IPS-NIHi11 (cell line): ENCODE results near the gene WNT6.

Experiments used
- DNase-seq: peaks from one replicate; pipeline ENCODE4 v3.0.0; 2012; ENCODE audit warnings: mixed read lengths, low spot score

WNT6 gene

DNA sequence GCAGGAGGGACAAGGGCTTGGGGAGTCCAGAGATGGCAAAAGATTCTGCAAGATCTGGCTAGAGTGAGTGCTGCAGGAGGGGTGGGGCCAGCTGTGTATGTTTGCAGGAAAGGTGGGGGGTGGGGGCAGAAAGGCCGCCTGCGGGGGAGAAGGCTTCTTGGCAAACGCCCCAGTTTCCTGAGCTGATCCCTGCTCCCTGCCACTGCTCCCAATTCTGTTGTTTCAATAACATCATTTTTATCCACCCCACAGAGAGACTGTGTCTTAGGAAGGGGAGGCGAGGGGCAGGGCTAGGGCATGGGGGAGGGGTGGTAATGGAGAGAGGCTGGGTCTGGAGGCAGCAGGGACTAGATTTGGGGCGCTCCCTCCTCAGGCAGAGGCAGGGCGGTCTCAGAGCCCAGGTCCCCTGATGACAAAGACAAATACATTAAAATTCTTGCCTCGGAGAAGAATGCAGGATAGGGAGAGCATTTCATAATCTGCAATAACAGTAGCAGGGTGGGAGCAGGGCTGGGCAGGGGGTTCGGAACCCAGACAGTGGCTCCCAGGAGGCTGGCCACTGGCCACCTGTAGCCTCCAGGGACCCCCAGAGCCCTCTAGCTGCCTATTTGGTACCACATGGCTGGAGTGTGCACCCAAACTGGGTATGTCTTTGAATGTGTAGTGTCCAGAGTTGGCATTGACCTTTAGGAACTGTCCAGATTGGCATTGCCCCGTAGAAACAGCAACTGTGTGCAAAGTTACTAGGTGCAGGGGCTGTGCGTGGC lies 2.1 kb upstream of the WNT6 start:
- no peak for DNase-seq

DNA sequence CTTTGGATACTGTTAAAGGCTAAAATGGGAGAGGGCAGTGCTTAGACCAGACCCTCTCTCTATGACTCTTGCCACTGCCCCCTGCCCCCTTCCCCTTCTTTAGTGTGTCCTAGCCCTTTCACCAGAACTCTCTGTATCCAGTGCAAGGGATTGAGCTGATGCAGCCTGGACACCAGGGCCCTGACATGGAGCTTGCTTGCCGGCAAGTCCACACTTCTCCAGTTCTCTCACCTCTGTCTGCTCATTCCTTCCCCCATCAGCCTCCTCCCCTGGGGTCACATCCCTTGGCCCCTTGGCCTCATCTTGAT lies 1.5 kb upstream of the WNT6 start:
- DNase-seq, result no peak

DNA sequence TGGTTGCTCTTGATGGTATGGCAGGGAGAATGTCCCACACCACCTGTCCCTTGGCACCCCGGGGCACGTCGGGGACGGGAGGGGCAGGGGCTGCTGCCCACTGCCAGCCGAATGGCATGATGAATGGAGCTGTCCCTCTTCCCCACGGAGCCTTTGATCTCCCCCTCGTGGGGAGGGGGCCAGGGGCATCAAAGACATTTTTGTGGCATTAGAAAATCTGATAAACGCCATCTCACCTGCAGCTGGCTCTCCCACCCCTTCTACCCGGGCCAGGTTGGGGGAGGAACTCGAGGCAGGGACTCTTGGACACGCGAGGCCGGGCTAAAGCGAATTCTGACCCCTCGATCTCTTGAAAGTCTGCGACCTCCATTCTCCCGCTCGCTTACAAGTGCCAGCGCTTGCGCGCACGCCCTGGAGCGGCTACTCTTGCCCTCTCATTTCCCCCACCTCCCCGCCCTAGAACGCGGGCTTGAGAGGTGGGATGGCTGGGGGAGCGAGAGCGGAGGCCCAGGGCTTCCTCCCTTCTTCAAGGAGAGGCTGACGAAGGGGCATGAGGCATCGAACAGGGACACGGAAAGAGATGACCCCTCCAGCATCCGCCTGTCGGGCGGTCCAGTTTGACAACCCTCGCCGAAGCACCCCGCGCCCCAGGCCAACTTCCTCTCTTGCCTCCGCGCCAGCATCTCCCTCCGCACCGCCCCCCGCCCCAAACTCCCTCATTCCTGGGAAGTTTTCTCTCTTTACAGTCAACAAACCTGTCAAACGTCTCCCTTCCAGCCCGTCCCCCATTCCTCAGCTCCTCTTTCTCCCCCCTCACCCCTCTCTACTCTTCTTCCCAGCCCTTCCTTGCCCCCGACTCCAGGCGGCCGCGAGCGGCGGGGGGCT lies 692 bp upstream of the WNT6 start:
- DNase-seq, result no peak

DNA sequence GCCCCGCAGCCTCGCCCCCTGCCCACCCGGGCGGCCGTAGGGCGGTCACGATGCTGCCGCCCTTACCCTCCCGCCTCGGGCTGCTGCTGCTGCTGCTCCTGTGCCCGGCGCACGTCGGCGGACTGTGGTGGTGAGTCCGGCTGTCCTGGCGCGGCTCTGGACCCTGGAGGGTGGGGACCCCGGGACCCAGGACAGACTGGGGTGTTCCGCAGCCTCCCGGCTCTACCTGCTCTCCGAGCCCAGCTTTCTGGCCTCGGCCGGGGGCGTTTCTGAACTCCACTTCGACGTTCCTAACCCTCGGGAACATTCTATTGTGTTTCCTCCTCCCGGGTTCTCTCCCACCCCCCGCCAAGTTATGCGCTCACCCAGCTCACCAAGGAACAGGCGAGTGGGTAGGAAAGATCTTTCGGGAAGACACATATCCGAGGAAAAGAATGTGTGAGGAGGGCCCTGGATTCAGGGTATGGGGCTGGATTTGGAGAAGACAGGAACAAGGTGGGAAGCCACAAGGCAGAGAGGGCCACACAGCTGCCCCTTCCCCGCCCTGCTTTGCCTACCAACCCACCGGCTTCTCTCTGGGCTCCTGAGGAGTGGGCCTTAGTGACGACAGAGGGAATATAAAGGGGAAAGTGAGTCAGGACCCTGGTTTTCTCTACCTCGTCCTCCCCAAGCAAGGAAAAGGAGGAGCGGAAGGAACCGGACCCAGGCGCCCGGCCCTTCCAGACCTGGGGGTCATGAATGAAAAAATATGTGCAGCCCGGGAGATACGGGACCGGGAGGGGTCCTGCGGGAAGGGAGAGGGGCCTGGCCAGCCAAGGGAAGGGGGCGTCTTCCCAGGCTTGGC lies 605 bp downstream of the WNT6 start:
- no peak for DNase-seq

DNA sequence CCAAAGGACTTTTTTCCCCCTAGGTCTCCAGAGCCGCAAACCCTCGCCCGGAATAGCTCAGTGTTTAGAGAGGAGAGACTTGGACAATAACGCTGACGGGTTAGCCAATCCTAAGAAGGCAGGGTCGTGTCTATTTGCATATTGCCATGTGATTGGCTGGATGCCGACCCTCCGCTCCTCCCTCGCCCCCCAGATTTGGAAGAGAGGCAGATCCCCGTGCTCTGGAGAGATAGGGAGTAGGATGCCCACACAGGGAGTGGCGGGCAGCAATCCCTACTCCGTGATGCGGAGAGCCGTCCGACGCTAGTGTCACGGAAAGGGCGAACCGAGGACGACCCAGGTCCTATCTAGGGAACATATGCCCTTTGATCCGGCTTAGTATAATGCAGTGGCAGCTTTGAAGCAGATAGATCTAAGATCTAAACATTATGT lies 1.4 kb downstream of the WNT6 start:
- peak; percentile 93 for DNase-seq

DNA sequence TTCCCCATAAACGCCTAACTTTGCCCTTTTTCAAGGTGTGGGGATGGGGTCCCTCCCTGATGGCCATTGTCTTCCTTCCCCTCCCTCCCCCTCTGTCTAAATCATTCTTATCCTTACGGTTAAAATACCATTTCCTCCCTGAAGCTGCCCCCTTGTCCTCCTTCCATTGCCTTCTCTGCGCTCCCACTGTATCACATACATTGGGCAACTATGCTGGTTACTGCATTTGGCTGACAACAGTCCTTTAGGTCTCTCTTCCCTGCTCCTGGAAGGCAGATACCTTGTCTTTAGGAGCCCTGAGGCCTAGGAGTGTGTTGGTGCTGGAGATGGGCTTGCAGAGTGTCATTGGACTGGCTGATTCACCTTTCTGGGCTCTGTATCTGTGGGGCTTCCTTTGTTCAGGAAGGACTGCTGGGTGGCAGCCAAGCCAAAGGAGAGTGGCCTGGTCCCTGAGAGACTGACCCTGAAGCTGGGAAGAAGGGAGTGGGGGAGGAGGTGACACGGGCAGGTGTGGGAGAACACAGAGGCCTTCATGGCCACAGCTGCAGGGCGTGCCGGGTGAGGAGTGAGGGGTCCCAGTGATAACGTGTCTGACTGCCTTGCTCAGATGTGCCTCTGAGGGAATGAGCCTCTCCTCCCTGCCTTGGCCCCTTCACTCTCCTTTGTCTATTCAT lies 2.2 kb downstream of the WNT6 start:
- DNase-seq, result no peak

DNA sequence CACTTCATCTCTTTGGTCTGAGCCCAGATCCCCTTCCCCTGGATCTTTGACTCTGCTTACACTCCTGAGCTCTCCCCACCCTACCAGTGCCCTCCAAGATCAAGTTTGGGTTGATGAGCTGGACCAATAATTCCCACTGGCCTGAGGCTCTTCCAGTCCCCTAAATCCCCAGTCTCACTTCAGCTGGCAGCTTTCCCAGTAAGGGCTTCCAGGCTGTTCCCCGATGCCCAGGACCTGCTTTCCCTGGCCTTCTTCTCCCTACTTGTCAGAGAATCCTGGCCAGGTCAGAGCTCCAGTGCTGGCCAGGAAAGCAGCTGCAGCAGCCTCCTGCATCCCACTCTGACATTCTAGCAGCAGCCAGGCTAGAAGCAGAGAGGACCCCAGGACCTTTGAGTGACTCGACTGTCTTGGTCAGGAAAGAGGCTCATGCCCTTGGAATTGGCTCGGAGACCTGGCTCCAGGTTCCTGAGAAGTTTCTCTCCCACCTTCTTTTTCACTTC lies 3.5 kb downstream of the WNT6 start:
- DNase-seq, result no peak

DNA sequence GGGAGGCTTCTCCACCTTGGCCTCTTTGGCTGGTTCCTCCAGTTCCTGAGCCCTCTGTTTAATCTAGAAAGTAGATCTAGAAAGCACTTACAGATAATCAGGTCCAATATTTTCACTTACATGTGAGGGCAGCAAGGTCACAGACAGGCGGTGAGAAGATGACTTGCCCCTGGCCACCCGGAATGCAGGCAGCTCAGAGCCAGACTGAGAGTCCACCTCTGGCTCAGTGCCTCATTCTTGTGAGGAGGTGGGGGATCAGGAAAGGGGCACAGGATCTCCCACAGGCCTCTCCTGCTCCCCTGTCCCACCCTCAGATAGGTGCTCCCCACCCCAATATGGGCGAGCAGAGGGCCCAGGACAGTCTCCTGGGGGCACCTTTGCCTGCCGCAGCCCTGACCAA lies 5.8 kb downstream of the WNT6 start:
- DNase-seq, result no peak

DNA sequence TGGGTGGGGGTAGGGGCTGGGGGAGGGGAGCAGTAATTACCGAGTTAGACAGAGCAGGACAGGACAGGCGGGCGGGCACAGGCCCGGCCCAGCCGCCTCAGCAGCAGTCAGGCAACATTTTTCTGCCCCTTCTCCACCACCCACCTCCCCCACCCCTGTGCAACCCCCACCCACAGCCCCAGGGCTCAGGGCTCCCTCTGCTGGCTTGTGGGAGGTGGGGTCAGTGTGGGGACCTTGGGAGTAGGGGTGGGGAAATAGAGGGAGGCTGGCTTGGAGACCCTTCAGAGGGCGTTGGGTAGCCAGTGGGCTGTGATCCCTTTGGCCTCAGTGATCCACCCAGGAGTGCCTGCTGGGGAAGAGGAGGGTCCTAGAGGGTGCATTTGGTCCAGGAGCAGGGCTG lies 6.4 kb downstream of the WNT6 start:
- no peak for DNase-seq

DNA sequence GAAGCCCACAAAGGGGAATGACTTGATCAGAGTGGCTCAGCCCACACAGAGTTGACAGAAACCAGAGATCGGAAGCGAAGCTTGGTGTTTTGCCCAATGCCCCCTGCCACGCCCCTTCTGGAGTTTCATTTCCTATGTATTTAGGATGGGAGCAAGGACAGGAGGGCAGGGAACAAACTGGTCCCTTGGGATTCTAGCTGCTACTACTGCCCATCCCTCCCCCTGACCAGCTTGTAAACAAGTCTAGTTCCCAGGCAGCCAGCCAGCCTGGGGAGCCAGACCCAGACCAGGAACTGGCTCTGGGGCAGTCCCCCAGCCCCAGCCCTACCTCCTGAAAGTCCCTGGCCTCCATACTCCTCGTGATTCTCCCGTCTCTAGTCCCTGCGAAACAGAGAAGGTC lies 8.3 kb downstream of the WNT6 start:
- DNase-seq, result no peak

DNA sequence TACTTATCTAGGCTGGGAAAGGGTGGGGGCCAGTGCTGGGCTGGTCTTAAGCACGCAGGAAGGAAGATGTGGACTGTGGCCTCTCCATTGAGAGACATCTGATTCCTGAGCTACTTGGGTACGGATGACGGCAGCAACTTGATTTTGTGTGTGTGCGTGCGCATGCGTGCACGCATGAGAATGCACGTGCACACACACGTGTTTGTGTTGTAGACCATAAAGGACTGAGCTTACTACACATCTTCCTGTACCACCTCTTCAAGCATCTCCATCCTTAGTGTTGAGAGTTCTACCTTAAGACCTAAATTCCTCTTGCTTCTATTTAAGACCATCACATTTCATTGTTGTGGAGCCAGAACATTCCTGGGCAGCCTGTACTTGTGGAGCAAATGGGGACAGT lies 9.5 kb downstream of the WNT6 start:
- no peak for DNase-seq

DNA sequence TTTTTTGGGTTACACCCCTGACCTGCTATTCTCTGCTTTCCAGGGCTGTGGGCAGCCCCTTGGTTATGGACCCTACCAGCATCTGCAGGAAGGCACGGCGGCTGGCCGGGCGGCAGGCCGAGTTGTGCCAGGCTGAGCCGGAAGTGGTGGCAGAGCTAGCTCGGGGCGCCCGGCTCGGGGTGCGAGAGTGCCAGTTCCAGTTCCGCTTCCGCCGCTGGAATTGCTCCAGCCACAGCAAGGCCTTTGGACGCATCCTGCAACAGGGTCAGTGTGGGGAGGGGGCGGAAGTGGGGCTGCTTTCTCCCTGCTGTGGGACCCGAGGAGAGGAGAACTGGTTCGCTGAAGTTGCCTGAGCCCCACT lies 11.4 kb downstream of the WNT6 start:
- DNase-seq, result no peak

DNA sequence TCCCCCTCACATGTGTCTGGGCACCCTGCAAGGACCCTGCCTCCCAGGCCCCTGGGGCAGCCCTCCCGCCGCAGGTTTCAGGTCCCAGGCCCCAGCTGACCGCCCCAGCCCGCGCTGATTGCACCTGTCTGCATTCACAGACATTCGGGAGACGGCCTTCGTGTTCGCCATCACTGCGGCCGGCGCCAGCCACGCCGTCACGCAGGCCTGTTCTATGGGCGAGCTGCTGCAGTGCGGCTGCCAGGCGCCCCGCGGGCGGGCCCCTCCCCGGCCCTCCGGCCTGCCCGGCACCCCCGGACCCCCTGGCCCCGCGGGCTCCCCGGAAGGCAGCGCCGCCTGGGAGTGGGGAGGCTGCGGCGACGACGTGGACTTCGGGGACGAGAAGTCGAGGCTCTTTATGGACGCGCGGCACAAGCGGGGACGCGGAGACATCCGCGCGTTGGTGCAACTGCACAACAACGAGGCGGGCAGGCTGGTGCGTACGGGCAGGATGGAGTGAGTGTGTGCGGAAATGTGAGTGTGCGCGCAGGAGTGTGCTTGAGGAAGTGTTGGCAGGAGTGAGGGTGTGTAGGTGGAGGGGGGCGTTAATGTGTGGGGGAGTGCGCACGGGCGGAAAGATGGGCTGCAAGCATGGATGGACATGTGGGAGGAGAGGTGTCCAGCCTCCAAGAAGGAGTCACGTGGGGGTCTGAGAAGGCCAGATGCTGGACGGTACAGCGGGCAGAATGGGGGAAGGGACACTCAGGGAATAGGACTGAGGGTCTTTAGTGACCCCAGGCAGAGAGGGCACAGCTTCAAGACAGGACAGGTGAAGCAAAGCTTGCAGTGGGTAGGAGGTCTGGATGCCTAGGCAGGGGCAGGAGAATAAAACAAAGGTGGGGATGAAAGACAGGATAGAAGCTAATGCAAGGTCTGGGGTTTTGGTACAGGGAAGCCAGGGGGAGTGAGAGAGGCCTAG lies 12.0 kb downstream of the WNT6 start:
- DNase-seq, result no peak

DNA sequence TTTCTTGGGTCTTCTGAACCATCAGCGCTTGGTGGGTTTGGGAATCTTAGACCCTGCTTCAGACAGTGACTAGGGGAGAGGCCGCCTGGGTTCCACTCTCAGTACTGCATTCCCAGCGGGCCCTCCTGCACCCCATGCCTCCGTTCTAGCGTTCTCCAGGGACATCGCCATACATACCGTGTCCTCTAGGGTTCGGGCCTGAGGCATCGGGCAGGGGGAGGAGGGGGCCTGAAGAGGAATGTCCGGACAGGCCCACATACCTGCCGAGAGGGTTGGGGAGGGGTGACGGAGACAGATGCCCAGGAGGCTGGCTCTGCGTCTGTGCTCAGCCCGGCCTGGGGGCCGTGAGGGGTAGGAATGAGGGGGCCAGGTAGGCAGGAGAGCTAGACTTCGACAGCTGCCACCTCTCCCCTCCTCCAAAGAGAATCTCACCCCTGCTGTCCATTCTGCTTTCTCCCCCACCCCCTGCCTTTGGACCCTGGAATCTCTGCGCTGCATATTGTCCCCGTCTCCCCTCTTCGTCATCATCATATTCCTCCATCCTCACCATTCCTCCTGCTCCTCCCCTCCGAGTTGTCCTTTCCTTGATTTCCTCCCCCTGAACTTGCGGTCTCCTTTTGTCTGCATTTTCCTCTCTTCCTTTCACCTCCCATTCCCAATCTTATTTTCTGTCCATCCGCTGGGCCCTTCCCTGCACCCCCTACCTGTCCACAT lies 13.2 kb downstream of the WNT6 start:
- DNase-seq, result peak; percentile 66

DNA sequence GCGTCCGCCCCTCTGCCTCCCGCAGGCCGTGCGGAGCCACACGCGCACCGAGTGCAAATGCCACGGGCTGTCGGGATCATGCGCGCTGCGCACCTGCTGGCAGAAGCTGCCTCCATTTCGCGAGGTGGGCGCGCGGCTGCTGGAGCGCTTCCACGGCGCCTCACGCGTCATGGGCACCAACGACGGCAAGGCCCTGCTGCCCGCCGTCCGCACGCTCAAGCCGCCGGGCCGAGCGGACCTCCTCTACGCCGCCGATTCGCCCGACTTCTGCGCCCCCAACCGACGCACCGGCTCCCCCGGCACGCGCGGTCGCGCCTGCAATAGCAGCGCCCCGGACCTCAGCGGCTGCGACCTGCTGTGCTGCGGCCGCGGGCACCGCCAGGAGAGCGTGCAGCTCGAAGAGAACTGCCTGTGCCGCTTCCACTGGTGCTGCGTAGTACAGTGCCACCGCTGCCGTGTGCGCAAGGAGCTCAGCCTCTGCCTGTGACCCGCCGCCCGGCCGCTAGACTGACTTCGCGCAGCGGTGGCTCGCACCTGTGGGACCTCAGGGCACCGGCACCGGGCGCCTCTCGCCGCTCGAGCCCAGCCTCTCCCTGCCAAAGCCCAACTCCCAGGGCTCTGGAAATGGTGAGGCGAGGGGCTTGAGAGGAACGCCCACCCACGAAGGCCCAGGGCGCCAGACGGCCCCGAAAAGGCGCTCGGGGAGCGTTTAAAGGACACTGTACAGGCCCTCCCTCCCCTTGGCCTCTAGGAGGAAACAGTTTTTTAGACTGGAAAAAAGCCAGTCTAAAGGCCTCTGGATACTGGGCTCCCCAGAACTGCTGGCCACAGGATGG lies 14.0 kb downstream of the WNT6 start:
- DNase-seq, result no peak

DNA sequence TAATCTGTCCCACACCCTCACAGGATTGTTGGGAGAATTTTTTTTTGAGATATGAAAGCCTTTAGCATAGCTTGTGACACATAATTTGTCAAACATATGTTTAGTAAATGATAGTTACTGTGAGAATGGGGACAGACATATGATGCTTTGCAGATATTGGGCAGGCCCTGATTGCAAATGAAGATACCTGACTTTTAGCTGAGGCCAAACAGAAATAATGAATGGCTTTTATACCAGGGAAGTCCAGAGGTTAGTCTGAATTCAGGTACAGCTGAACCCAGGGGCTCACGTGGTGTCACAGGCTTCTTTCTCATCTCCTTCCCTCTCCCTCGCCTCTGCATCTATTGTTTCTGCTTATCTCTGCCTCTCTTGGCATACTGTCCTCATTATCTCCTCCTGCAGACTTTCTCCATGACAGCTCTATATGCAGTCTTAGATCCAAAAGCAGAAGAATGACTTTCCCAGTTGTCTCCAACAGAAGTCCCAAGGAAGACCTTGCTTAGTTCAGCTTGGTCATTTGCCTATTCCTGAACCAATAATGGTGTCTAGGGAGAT lies 16.2 kb downstream of the WNT6 start:
- no peak for DNase-seq

DNA sequence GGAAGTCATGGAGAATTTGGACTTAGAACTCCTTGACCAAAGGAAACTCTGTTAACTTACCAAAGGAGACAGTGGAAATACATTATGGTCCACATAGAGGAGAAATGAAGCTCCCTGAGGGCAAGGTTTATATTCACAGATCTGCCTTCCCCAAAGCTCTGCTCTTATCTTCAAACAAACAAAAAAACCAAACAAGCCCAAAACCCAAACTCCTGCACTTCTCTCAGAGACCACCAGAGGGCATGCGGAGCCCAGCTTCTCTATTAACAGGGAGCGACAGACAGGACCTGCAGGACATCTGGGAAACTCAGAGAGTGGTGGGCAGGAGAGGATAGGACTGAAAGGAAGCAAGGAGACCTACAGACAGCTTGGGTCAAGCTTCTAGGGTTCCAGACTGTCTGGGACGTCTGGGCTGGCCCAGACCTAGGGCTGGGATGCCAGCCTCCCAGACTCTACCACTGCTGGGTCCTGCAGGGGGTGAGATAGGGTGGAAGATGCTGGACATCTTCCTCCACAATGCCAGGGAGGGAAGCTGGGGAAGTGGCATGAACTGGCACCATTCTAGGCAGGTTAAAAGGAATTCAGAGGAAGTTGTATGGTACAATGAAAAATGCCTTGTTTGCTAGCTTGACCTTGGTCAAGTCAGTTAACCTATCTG lies 17.1 kb downstream of the WNT6 start:
- peak; percentile 71 for DNase-seq

DNA sequence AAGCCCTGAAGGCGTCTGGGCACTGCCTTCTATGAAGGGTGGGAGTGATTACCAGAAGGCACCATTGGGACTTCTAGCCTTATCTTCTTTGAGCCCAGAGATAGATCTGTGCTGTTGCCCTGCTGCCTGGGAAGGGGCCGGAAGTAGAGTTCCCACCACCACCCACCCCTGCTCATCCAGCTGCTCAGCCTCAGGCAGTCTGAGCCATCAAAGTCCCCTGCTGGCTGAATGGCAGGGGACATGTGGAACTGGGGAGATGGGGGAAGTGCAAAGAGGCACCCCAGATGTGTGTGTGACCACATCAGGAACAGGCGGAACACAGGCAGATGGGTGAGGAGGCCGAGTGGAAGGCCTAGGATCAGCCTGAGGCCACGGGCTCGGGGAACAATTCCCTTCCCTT lies 17.7 kb downstream of the WNT6 start:
- no peak for DNase-seq
